Measurements from ENCODE around the gene NEU4. TPM values are rescaled to one million over a fixed set of nuclear protein-coding genes. Genes with fewer than 3 reads are reported as not detected.
A peak's percentile ranks its signal among the peaks of the same experiment; 100 is the strongest.
"Not testable (repeated sequence)": the region's sequence is repeated elsewhere in the genome, so short reads cannot be mapped to it uniquely, and the experiment has no call there.

The NEU4 gene, protein sequence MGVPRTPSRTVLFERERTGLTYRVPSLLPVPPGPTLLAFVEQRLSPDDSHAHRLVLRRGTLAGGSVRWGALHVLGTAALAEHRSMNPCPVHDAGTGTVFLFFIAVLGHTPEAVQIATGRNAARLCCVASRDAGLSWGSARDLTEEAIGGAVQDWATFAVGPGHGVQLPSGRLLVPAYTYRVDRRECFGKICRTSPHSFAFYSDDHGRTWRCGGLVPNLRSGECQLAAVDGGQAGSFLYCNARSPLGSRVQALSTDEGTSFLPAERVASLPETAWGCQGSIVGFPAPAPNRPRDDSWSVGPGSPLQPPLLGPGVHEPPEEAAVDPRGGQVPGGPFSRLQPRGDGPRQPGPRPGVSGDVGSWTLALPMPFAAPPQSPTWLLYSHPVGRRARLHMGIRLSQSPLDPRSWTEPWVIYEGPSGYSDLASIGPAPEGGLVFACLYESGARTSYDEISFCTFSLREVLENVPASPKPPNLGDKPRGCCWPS
- total RNA-seq (2014; rRNA removed; shearing (Covaris generic)) (not detected in 2 replicates), total RNA-seq (2022) (0.50 and 0.84 TPM in 2 replicates), Bru-seq, nascent RNA (percentile 7 among the genes with signal in this experiment), BruChase-seq, experiment 1, labeled RNA remaining after a 6-hour chase (percentile 16 among the genes with signal in this experiment), BruChase-seq, experiment 2, labeled RNA remaining after a 2-hour chase (percentile 21 among the genes with signal in this experiment)
- long read RNA-seq: 0 reads

DNA sequence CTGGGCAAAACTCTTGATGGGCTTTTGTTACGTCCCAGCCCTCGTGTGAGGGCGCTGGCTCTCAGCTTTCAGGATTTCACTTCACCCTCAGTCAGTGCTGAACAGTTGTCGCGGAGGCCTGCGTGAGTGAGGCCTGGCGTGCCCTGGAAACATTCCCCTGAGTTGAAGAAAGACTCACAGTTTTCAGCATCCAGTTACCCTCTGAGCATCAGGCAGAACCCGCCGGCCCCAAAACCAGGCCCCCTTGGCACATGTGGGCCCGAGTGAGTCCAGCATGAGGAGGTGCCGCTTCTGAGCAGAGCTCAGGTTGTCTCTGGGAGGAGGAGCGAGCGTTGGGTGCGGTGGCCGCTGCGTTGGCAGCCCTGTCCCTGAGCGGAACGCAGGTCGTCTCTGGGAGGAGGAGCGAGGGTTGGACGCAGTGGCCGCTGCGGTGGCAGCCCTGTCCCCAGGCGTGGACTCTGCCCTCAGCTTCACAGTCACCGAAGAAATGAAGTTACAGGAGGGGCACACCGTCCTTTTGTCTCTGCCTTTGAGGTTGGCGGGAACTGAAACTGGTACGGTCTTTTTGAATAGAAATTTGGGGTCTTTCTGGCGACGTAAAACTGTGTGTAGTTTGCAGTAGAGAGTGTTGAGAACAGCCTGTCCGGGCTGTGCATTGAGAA is at the start of gene NEU4:
Gene NEU4, plus strand, starts transcription at position 473 of the 662 bp plus-strand sequence. CDS start 5,292 bp downstream, outside the sequence.
- no peaks in the 10 kb centered on the region for H3K79me2 ChIP-seq (ENCODE audit: insufficient read depth, low read depth, low read length)
- H3K27ac ChIP-seq (ENCODE audit: low read depth, low read length, poor library complexity, severe bottlenecking): no peak within 1 kb of the TSS
- no TSS peak for BruUV-seq (replicated peaks)
- no peaks in the 10 kb centered on the region for H4K20me1 ChIP-seq (ENCODE audit: insufficient read depth, low read length)
- H3K4me2 ChIP-seq (ENCODE audit: low read length): no peak within 1 kb of the TSS
- H3K9me3 ChIP-seq (ENCODE audit: low read length): no peaks in the 10 kb centered on the region
- no peaks in the 10 kb centered on the region for H3K36me3 ChIP-seq (ENCODE audit: insufficient read depth, low read length)
- no peaks in the 10 kb centered on the region for H3K9me2 ChIP-seq (ENCODE audit: insufficient read depth, low read length)
- CTCF ChIA-PET (ENCODE audit: unreplicated experiment): no interaction called here
- POLR2A ChIA-PET: no interaction called here
- no peak within 1 kb of the TSS for H2AFZ ChIP-seq (ENCODE audit: low read length)
- TF ChIP-seq, protein P1, sequence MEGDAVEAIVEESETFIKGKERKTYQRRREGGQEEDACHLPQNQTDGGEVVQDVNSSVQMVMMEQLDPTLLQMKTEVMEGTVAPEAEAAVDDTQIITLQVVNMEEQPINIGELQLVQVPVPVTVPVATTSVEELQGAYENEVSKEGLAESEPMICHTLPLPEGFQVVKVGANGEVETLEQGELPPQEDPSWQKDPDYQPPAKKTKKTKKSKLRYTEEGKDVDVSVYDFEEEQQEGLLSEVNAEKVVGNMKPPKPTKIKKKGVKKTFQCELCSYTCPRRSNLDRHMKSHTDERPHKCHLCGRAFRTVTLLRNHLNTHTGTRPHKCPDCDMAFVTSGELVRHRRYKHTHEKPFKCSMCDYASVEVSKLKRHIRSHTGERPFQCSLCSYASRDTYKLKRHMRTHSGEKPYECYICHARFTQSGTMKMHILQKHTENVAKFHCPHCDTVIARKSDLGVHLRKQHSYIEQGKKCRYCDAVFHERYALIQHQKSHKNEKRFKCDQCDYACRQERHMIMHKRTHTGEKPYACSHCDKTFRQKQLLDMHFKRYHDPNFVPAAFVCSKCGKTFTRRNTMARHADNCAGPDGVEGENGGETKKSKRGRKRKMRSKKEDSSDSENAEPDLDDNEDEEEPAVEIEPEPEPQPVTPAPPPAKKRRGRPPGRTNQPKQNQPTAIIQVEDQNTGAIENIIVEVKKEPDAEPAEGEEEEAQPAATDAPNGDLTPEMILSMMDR (conservative IDR thresholded peaks at IDR 0.05; ENCODE audit: low read length): no peak
- TF ChIP-seq EZH2phosphoT487 (IDR thresholded peaks at IDR 0.05; ENCODE audit: borderline replicate concordance, low read depth, low read length): no peak
- H3K4me3 ChIP-seq (ENCODE audit: low read depth, low read length, poor library complexity, severe bottlenecking): no peak within 1 kb of the TSS
- intact Hi-C loops (cut with micrococcal nuclease; ENCODE audit: unreplicated experiment): no loop called here
- no peak for DNase-seq (ENCODE audit: low spot score)
- H3K4me1 ChIP-seq (ENCODE audit: insufficient read depth, low read length, poor library complexity, severe bottlenecking): peaks cover 3% of the 10 kb centered on the region

GRCh38 chr2:241759893-241760292 is 49.1 kb upstream of the NEU4 start:
- H3K79me2 ChIP-seq (ENCODE audit: insufficient read depth, low read depth, low read length); H3K9me2 ChIP-seq (ENCODE audit: insufficient read depth, low read length); H3K27ac ChIP-seq (ENCODE audit: low read depth, low read length, poor library complexity, severe bottlenecking); H4K20me1 ChIP-seq (ENCODE audit: insufficient read depth, low read length); CTCF ChIA-PET (ENCODE audit: unreplicated experiment); POLR2A ChIA-PET; H3K4me2 ChIP-seq (ENCODE audit: low read length); BruUV-seq (replicated peaks); H3K9me3 ChIP-seq (ENCODE audit: low read length); H2AFZ ChIP-seq (ENCODE audit: low read length); DNase-seq (ENCODE audit: low spot score); intact Hi-C loops (cut with micrococcal nuclease; ENCODE audit: unreplicated experiment); H3K4me3 ChIP-seq (ENCODE audit: low read depth, low read length, poor library complexity, severe bottlenecking); H3K4me1 ChIP-seq (ENCODE audit: insufficient read depth, low read length, poor library complexity, severe bottlenecking): not testable (repeated sequence)
- H3K36me3 ChIP-seq (ENCODE audit: insufficient read depth, low read length): peaks cover 38% of the 10 kb centered on the region

DNA sequence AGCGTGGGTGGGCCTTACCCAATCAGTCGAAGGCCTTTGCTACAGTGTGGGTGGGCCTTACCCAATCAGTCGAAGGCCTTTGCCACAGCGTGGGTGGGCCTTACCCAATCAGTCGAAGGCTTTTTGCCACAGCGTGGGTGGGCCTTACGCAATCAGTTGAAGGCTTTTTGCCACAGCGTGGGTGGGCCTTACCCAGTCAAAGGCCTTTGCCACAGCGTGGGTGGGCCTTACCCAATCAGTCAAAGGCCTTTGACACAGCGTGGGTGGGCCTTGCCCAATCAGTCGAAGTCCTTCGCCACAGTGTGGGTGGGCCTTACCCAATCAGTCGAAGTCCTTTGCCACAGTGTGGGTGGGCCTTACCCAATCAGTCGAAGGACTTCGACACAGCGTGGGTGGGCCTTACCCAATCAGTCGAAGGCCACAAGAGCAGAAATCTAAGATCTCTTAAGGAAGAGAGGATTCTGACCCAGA is 48.7 kb upstream of the NEU4 start:
- ChIA-PET CTCF (ENCODE audit: unreplicated experiment) (no interaction called here), POLR2A (no interaction called here)
- no peaks in the 10 kb centered on the region for H3K79me2 ChIP-seq (ENCODE audit: insufficient read depth, low read depth, low read length)
- DNase-seq (ENCODE audit: low spot score): peak; percentile 11
- no peaks in the 10 kb centered on the region for H3K4me1 ChIP-seq (ENCODE audit: insufficient read depth, low read length, poor library complexity, severe bottlenecking)
- no peak overlapping the region for H3K4me2 ChIP-seq (ENCODE audit: low read length)
- H3K36me3 ChIP-seq (ENCODE audit: insufficient read depth, low read length): peaks cover 36% of the 10 kb centered on the region
- no peak overlapping the region for H3K4me3 ChIP-seq (ENCODE audit: low read depth, low read length, poor library complexity, severe bottlenecking)
- no peak overlapping the region for H2AFZ ChIP-seq (ENCODE audit: low read length)
- no peaks in the 10 kb centered on the region for H3K9me3 ChIP-seq (ENCODE audit: low read length)
- intact Hi-C loops (cut with micrococcal nuclease; ENCODE audit: unreplicated experiment): no loop called here
- H3K27ac ChIP-seq (ENCODE audit: low read depth, low read length, poor library complexity, severe bottlenecking): no peak overlapping the region
- H3K9me2 ChIP-seq (ENCODE audit: insufficient read depth, low read length): no peaks in the 10 kb centered on the region
- H4K20me1 ChIP-seq (ENCODE audit: insufficient read depth, low read length): no peaks in the 10 kb centered on the region
- TF ChIP-seq EZH2phosphoT487 (IDR thresholded peaks at IDR 0.05; ENCODE audit: borderline replicate concordance, low read depth, low read length): no peak
- TF ChIP-seq, protein P1 (conservative IDR thresholded peaks at IDR 0.05; ENCODE audit: low read length): no peak
- BruUV-seq (replicated peaks): no TSS peak

Data from OCI-LY7 (cell line).